Measurements from ENCODE around the gene CHST3.

GRCh38 chr10:71920540-71921323 is 43.5 kb upstream of the CHST3 start:
- TF ChIP-seq CTCF (IDR thresholded peaks at IDR 0.05; ENCODE audit: low read depth, low read length), result no peak
- TF ChIP-seq POLR2A (IDR thresholded peaks at IDR 0.05; ENCODE audit: extremely low read depth, insufficient read length), result no peak
- TF ChIP-seq MYC (IDR thresholded peaks at IDR 0.05; ENCODE audit: low read depth, low read length), result no peak

Measured in NB4 (cell line).